GM18861 (cell line): ENCODE results near the gene SIAH2.
"Not testable (repeated sequence)": the region's sequence is repeated elsewhere in the genome, so short reads cannot be mapped to it uniquely, and the experiment has no call there.

ENCODE experiments used
- ATAC-seq: cut with Tn5 transposase; IDR thresholded peaks from one replicate; pipeline ENCODE4 v1.9.1; 2021; ENCODE audit not compliant: unreplicated experiment

SIAH2 gene, protein sequence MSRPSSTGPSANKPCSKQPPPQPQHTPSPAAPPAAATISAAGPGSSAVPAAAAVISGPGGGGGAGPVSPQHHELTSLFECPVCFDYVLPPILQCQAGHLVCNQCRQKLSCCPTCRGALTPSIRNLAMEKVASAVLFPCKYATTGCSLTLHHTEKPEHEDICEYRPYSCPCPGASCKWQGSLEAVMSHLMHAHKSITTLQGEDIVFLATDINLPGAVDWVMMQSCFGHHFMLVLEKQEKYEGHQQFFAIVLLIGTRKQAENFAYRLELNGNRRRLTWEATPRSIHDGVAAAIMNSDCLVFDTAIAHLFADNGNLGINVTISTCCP

DNA sequence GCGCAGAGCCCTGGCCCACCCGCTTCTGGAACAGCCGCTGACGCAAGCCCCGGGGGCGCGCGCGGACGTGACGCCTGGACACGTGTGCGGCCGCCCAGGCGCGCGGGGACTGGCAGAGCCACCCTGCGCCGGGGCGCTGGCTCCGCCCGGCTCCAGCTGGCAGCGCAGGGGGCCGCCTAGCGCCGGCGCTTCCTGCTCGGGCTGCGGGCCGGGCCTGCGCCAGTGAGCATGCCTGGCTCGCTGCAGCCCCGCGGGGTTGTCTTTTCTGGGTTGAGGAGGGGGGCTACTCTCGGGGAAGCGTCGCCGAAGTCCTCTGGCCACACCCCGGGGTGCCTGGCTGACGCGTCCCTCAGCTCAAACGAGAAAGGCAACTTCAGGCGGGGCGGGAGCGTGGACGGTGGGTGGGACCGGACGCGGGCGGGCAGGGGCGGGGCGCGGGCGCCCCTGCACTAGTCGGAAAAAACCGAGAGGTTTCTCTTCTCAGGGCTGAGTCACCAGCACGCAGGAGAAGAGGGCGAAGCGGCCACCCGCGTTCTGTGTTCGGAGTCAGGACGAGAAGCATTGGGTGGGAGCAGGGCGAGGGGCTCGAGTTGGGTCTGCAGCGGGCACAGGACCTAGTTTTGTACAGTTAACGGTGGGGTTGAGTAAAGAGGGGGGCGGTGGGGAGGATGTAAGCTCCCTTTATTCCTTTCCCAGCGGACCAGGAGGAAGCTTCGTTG is at the start of gene SIAH2:
SIAH2 (minus strand) TSS at position 48 of the 719 bp plus-strand sequence. CDS start 320 bp downstream, outside the sequence.
- peak; percentile 47 for ATAC-seq

DNA sequence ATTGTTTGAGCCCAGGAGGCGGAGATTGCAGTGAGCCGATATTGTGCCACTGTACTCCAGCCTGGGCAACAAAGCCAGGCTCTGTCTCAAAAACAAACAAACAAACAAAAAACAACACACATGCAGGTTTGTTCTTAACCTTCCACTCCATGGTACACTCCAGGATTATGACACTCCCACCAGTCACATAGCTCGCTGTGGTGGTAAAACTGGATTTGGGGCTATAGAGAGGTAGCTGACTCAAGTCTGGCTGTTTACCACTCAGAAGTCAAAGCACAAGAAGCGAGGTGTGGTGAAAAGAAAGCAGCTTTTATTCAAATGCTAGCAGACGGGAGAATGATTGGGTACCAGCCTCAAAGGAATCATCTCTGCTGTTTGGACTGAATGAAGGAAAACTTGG is 49.0 kb upstream of the SIAH2 start:
- no peak for ATAC-seq

DNA sequence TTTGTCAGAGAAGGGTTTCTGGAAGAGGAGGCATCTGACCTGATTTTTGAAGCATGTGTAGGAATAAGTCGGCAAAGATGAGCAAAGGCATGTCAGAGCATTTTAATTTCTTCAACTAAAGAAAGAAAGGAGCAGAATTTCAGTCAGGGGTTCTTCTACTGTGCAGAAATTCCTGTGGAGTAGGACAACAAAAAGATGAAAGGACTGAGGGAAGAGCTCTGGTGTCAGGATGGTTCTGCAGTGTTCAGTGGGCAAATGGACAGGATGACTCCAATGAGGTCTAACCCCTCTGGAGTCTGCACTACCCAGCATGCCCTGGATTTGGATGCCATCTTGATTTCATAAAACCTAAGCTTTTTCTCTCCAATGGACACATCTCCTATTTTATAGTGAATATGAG is 47.7 kb upstream of the SIAH2 start:
- no peak for ATAC-seq

DNA sequence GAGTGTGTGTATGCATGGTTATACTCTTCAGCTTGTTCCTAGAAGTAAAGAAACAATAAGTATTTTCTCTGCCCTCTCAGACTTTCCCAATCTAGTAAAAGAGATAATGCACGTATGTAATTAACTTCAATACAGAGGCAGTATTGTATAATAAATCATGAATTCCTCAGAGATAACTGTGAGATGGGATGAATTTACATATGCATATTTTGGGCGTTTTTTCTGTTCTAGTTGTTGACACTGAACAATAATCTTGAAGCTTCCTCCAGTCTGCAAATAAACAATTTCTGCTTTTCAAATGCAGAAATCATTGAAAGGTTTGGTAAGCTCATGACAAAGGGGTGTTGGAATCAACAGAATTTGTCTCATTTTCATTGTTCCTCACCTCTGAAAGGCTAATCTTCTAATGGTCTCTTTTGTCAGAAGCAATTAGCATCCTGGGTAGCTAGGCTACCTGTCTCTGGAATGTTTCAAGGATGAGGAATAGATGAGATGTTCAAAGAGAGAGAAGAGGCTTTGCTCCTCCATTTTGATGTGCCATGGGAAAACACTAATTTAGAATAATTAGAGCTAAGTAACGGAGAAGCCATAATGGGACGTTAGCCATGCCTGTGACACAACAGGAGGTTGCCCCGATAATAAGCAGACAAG is 43.3 kb upstream of the SIAH2 start:
- ATAC-seq: no peak

DNA sequence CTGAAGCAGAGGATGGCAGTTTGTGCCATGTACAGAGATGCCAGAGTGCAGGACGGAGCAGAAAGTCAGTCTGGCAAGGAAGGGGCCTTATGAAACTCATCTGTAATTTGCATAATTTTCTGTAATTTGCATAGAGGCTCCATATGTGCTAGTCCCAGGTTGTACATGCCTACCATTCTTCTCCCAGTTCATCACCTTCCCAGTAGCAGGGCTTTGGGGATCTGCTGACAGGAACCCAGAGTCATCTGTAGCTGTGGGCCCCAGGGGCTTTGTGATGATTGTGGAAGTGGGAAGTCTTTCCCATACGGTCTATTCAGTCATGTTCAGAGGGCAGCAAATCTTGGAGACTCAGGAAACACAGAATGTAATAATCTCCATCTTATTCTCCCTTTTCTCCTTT is 42.4 kb upstream of the SIAH2 start:
- no peak for ATAC-seq

DNA sequence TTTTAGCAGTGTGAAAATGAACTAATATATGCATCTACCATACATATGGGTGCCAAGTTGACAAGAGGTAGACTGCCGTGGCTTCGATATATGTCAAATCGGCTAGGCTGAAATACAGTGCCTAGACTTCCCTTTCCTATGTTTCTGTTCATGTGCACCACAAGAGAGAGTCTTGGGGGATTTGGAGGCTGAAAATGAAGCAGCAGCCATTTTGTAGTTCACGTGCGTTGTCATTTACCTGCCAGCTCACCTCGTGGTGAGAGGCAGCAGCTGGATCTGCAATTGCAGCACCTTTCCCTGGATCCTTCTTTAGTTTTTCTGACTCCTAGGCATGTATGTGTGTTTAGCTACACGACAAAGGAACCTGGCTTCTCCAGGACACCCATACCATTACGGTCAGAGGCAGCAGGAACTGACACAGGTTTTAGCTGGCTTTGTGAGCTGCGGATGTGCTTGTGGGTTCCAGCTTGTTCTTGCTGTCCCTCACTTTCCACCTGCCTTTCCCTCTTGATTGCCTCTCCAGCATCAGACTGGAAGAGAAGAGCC is 40.5 kb upstream of the SIAH2 start:
- no peak for ATAC-seq

DNA sequence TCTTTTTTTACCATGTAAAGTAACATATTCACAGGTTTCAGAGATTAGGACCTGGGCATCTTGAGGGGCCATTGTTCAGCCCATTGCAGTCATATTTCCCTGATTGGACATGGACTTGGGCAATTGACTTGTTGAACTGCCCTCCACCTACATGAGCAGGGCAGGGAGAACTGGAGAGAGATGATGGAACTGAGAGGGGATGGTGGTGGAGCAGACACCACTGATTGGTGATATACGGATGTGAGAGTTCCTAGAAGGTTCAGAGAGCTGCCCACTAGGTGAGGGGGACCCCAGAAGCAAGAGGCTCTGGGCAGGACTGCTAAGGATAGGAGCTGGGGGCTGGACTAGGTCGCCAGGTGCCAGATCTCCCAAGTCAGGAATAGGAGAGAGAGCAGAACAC is 37.8 kb upstream of the SIAH2 start:
- no peak for ATAC-seq

DNA sequence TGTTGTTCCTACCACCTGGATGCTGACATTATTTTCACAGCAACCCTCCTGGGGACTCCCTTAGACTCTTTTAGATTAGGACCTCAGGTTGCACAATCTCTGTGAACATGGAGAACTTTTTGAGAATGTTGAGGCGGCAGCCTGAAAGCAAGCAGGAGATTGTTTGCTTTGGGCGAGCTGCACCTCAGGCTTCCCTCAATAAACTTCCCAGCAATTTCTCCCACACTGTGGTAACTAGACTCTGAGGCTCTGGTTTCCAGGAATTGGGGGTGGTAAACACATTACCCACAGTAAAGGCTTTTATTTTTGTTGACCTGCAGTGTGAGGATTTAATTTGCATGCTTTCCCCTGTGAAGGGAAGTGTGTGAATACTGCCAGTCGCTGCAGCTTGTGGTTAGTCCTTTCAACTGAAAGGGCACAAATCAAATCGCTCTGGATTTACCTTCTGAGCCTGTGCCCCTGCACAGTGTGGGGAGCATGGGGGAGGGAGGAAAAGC is 35.2 kb upstream of the SIAH2 start:
- no peak for ATAC-seq

DNA sequence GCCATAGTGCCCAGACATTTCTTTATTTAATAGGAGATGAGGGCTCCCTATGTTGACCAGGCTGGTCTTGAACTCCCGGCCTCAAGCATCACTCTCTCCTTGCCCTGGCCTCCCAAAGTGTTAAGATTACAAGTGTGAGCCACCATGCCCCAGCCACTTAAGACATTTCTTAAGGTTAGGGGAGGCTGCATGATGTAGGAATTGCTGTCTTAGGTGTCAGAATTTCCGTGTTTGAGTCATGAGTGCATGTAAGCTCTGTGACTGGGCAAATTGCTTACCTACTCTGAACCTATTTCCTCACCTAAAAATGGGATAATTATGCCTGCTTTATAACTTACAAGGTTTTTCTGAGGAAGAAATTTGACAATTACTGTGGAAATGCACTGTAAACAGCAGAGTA is 34.2 kb upstream of the SIAH2 start:
- ATAC-seq: no peak

DNA sequence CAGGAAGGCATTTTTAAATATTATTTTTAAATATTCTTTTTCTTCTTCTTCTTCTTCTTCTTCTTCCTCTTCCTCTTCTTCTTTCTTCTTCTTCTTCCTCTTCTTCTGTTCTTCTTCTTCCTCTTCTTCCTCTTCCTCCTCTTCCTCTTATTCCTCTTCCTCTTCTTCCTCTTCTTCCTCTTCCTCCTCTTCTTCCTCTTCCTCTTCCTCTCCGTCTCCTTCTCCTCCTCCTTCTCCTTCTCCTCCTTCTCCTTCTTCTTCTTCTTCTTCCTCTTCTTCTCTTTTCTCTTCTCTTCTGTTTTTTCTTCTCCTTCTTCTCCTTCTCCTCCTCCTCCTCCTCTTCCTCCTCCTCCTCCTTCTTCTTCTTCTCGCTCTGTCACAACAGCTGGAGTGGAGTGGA is 33.6 kb upstream of the SIAH2 start:
- not testable (repeated sequence) for ATAC-seq

DNA sequence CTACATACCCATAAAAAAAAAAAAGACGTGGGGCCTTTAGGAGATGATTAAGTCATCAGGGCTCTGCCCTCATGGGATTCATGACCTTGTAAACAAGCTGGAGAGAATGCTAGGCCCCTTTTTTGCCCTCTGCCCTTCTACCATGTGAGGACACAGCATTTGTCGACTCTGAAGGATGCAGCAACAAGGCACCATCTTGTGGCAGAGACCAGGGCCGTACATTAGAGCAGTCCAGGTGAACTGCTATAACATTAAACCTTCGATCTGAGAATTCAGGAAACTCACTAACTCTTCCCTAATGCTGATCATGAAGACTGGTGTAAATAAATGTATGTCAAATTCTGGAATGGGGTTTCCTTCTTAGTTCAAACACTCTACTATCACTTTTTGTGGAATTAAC is 30.7 kb upstream of the SIAH2 start:
- ATAC-seq: no peak

DNA sequence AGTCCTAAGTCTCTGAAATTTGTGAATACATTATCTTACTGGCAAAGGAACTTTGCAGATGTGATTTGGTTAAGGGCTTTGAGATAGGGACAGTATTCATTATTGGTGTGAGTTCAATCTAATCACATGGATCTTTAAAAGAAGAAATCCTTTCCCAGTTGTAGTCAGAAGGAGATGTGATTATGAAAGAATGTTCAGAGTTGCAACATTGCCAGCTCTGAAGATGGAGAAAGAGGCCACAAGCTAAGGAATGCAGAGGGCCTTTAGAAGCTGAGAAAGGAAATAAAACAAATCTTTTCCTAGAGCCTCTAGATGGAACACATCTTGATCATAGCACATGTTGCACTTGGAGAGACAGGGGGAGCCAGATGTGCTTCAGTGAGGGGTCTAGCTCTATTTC is 27.7 kb upstream of the SIAH2 start:
- no peak for ATAC-seq

DNA sequence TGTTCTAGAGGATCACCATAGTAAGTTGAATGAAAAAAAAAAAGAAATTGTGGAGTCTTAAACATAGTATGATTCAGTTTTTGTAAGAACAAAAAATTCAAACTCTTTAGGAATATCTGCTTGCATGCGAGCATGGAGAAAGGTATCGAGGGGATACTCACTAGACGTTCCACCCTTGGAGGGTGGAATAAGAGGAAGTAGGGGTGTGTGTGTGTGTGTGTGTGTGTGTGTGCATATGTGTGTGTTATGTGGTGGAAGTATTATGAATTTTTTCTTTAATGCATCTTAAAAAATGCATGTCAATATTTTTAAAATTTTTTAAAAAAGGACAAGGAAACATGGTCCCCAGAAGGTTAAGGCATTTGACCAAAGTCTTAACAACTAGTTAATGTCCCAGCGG is 26.5 kb upstream of the SIAH2 start:
- no peak for ATAC-seq

DNA sequence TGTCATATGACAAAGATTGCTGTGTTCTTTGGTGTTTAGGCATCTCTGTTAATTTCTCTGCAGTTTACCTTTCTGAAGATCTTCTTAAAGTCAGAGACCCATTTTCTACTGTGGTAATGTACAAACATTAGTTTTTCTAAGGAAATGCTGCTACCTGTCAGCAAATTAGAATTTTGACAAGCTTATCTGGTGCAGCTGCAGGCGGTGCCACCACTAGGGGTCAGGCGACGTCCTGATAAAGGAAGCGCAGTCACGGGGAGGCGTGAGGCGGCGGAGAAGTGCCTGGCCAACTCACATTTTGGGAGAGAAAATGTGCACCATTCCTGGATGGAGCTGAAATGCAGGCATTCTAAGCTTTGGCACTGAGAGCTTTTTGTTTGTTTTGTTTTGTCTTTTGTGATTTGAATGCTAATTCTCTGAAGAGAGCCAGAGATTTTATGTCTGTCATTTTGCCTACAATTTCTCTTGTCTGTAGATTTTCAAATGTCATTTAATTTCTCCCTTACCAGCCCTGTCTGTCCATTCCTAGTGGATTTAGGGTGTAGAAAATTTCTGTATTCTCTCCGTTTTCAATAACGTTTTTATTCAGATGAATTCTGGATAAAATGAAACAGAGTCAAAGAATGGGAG is 24.9 kb upstream of the SIAH2 start:
- peak; percentile 68 for ATAC-seq

DNA sequence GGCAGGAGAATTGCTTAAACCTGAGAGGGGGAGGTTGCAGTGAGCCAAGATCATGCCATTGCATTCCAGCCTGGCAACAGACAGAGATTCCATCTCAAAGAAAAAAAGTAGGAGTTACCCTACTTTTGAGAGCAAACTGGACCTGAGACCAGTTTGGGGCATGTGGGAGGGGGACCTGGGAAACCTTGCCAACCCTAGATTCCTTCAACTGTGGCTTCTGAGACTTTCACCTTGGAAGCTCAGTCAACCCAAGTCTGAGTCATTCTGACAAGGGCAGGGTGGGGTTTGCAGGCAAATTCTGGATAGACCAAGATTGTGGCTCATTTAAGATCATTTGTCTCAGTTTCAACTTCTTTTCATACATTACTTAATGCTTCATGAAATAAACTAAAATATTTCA is 23.8 kb upstream of the SIAH2 start:
- no peak for ATAC-seq

DNA sequence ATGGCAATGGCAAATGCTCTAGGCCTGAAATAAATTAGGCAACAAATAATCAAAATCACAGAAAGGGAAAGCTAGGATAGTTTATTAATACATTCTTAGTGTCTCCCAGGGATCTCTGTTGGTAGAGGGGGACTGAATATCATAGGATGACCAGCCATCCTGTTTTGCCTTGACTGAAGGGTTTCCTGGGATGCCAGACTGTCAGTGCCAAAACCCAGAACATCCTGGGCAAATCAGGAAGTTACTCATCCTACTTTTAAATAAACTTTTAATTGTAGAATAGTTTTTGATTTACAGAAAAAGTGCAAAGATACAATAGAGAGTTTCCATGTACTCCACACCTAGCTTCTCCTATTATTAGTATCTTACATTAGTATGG is 21.8 kb upstream of the SIAH2 start:
- ATAC-seq: no peak

DNA sequence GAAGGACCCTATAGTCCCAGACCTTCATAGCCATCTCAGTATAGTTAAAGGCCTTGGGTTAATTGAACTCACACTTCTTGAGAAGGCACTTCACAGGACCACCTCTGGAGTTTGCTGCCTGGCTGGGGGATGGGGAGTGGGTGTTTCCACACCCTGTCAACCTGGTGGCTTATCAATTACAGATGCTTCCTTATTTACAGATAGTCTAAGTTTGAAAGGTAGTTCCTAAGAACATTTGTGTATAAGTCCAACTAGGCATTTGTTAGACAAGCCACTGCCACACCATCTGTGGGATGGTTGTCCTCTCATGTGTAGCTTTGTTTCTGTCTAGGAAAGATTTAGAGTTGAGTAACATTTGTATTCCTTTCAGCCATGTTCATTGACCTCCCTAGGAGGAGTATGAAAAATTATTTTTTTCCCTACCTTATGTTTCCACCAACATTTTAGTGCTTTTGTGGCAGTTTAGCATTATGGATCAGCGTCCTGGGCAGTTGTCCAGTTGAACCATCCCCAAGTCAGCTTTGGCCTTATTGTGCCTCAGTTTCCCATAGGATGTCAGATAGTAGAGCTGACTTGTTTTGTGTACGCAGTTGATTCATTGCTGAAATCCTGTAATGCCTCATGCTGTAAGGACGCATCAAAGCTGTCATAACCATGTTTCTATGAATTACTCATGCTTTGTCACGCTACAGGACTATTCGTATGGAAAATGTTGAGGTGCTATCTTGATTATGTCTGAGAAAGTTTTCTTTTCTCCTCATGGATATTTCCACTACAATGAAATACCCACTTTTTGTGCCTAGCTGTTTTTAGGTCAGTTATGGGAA is 21.2 kb upstream of the SIAH2 start:
- peak; percentile 45 for ATAC-seq

DNA sequence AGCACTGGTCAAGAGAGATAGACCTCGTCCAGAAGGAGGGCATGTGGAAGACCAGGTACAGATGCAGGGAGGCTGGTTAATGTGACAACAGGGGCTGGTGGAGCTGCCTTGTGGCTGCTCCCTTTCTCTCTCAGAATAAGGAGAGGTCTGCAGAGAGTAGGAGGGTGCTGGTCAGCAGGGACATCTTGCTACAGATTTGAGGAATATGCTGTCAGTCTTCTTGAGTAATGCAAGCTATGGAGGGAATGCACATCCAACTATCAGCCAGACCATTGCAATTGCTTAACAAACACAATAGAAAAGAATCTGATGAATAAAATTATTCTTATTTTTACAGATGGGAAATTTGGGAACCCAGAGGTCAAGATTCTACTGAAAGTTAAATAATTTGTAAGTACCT is 20.3 kb upstream of the SIAH2 start:
- ATAC-seq: no peak

DNA sequence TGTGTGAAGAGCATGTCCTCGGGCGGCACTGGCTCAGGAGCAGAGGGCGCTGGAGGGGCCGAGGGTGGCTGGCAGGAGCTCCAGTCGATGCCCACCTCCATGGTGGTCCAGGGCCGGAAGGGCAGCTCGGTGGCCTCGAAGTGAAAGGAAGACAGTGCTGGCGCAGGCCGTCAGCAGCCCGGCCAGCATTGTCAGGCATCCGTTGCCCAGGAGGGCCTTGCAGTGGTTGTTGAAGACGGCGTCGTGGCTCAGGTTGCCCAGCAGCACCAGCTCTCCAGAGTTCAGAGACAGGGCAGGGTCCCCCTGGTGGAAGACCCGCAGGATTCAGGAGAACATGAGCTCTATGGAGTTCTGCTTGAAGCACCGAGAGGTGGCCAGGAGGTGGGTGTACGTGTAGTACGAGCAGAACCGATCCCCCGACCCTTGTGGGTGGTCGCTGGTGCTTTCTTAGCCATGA is 16.5 kb upstream of the SIAH2 start:
- ATAC-seq: no peak

DNA sequence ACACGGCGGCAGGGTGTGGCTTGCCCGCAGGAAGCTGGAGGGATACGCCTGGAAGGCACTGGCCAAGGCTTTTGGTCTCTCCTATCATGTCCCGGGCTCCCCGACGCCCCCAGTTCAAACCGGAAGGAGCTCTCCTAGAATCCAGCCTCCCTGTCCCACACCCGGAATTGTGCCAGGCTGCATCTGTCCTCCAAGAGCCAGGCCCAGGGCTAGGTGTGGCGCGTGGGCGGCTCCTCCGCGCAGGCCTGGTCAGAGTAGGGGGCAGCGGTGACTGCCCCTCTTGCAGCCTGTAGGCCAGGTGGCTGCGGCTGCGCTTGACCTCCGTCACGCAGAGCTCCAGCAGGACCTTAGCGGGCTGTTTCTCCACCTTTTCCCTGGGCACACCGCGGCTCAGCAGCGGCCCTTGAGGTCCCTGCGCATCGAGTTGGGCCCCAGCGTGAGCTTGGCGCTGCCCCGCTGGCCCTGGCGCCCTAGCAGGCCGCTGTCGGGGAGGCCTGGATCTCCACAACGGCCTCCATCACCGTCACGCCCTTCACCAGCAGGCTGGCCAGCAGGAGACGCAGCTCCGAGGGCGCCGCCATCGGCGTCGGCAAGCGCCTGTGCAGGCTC is 15.9 kb upstream of the SIAH2 start:
- ATAC-seq: no peak
